ENCODE data around the gene TBL3.
"Not testable (repeated sequence)": the region's sequence is repeated elsewhere in the genome, so short reads cannot be mapped to it uniquely, and the experiment has no call there.

GRCh38 chr16:1958143-1958491, 13.7 kb upstream of the TBL3 start:
- not testable (repeated sequence) for TF ChIP-seq CTCF, POLR2A (IDR thresholded peaks at IDR 0.05)

All from right lobe of liver (tissue), 4 donors.